Neural crest cell (in vitro differentiated cells): Measurements from ENCODE around the gene FOSL1. TPM values are rescaled to one million over a fixed set of nuclear protein-coding genes. Genes with fewer than 3 reads are reported as not detected.

ENCODE experiments used
- DNase-seq: peaks from one replicate; pipeline ENCODE4 v3.0.0; 2021; ENCODE audit warnings: low read depth, mixed read lengths, low spot score
- H3K27ac Mint-ChIP-seq: one replicate; pipeline ENCODE4 v1.8.0; 2021; ENCODE audit warnings: mild to moderate bottlenecking, mixed read lengths; ENCODE audit not compliant: unreplicated experiment
- H3K27me3 Mint-ChIP-seq: 2 replicates; pipeline ENCODE4 v1.8.0; 2021; ENCODE audit warnings: low read depth, mild to moderate bottlenecking, mixed read lengths
- H3K36me3 Mint-ChIP-seq: 2 replicates; pipeline ENCODE4 v1.8.0; 2021; ENCODE audit warnings: low read depth, mild to moderate bottlenecking, mixed read lengths
- H3K4me1 Mint-ChIP-seq: 2 replicates; pipeline ENCODE4 v1.8.0; 2021; ENCODE audit warnings: mixed read lengths
- H3K4me3 Mint-ChIP-seq: one replicate; pipeline ENCODE4 v1.8.0; 2021; ENCODE audit warnings: mild to moderate bottlenecking, mixed read lengths
- H3K9me3 Mint-ChIP-seq: 2 replicates; pipeline ENCODE4 v1.8.0; 2021; ENCODE audit warnings: mixed read lengths
- total RNA-seq: library from RNA; stranded (reverse); gene quantifications from 2 replicates; pipeline ENCODE4 v1.2.1, GENCODE V29; 2021
- TF ChIP-seq, protein P1 (sequence below): fragments of 200-600 bp; sonication (generic); conservative IDR thresholded peaks from 2 replicates; pipeline ENCODE4 v1.5.0; 2021; ENCODE audit warnings: antibody characterized with exemption, mild to moderate bottlenecking

Gene FOSL1
- total RNA-seq, 1 donor from 2014 or later = 4.2 TPM

DNA sequence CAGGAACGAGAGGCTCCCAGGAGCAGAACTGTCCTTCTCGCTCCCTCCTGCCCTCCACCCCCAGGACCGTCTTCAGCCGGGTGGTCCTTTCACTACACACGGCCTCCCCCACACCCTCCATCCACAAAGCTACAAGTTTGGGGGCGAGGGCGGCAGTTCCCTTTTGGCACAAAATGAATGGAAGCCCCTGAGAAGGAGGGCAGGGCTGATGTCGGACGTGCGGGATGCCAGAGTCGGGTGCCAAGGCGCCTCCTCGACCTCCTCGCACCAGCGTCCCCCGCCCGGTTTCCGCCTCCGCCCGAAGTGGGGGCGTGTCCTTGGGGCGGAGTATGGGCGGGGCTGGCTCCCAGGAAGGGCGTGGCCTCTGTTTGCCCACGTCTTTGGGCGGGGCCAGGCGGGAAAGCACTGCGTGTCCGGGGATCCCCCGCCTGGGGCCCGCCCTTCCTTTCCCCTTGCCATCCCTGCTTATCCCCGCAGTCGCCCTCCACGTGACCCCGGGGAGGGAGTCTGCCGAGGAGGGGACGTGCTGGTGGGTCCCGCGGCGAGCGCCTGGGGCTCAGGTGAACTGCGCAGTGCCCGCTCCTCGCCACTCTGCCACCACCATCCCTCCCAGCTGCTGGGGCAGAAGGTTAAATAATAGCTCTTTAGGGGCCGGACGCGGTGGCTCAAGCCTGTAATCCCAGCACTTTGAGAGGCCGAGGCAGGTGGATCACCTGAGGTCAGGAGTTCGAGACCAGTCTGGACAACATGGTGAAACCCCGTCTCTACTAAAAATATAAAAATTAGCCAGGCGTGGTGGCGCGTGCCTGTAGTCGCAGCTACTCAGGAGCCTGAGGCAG lies 26.7 kb downstream of the FOSL1 start:
- H3K9me3 Mint-ChIP-seq = no peaks in the 10 kb centered on the region
- H3K27ac Mint-ChIP-seq = peak overlapping the region; percentile 81
- TF ChIP-seq, protein P1, sequence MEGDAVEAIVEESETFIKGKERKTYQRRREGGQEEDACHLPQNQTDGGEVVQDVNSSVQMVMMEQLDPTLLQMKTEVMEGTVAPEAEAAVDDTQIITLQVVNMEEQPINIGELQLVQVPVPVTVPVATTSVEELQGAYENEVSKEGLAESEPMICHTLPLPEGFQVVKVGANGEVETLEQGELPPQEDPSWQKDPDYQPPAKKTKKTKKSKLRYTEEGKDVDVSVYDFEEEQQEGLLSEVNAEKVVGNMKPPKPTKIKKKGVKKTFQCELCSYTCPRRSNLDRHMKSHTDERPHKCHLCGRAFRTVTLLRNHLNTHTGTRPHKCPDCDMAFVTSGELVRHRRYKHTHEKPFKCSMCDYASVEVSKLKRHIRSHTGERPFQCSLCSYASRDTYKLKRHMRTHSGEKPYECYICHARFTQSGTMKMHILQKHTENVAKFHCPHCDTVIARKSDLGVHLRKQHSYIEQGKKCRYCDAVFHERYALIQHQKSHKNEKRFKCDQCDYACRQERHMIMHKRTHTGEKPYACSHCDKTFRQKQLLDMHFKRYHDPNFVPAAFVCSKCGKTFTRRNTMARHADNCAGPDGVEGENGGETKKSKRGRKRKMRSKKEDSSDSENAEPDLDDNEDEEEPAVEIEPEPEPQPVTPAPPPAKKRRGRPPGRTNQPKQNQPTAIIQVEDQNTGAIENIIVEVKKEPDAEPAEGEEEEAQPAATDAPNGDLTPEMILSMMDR = no peak
- peaks cover 4% of the 10 kb centered on the region for H3K27me3 Mint-ChIP-seq
- peak; percentile 98 for DNase-seq
- peak overlapping the region; percentile 92 for H3K4me3 Mint-ChIP-seq
- H3K36me3 Mint-ChIP-seq = no peaks in the 10 kb centered on the region
- H3K4me1 Mint-ChIP-seq = peaks cover 25% of the 10 kb centered on the region

- Mint-ChIP-seq H3K27me3 (peaks cover 4% of the 10 kb centered on the region), H3K4me1 (peaks cover 31% of the 10 kb centered on the region), H3K9me3 (no peaks in the 10 kb centered on the region), H3K36me3 (no peaks in the 10 kb centered on the region), H3K27ac (peak within 1 kb of the TSS; percentile 81), H3K4me3 (peak within 1 kb of the TSS; percentile 92)
- TF ChIP-seq, protein P1 = no peak
- DNase-seq = no peak
Measured at GRCh38 chr11:65872586-65873317, 27.4 kb downstream of the FOSL1 start, which contains the start of gene EFEMP2. EFEMP2 (minus strand) TSS chr11:65872800; CDS start chr11:65872354, 446 bp downstream.

- H3K4me3 Mint-ChIP-seq = peak overlapping the region; percentile 85
- H3K9me3 Mint-ChIP-seq = no peaks in the 10 kb centered on the region
- TF ChIP-seq, protein P1 = no peak
- H3K4me1 Mint-ChIP-seq = peaks cover 38% of the 10 kb centered on the region
- peaks cover 3% of the 10 kb centered on the region for H3K36me3 Mint-ChIP-seq
- no peak for DNase-seq
- peaks cover 4% of the 10 kb centered on the region for H3K27me3 Mint-ChIP-seq
- H3K27ac Mint-ChIP-seq = peak overlapping the region; percentile 6
Measured at GRCh38 chr11:65871811-65872548, 28.2 kb downstream of the FOSL1 start.

- H3K27me3 Mint-ChIP-seq = peaks cover 4% of the 10 kb centered on the region
- peak overlapping the region; percentile 19 for H3K27ac Mint-ChIP-seq
- peaks cover 3% of the 10 kb centered on the region for H3K36me3 Mint-ChIP-seq
- no peak for DNase-seq
- peaks cover 38% of the 10 kb centered on the region for H3K4me1 Mint-ChIP-seq
- TF ChIP-seq, protein P1 = no peak
- H3K4me3 Mint-ChIP-seq = peak overlapping the region; percentile 85
- H3K9me3 Mint-ChIP-seq = no peaks in the 10 kb centered on the region
Measured at GRCh38 chr11:65870706-65871681, 29.2 kb downstream of the FOSL1 start.
